SKM-1 treated with dmso at 0.1 percent for 144 hours (cell line): Measurements from ENCODE around the gene FARSB.
A peak's percentile ranks its signal among the peaks of the same experiment; 100 is the strongest.
"Not testable (repeated sequence)": the region's sequence is repeated elsewhere in the genome, so short reads cannot be mapped to it uniquely, and the experiment has no call there.

Experiments used
- DNase-seq: peaks from one replicate; lab custom pipeline; 2025; ENCODE audit not compliant: unreplicated experiment; lab: John Stamatoyannopoulos, UW

The FARSB gene

DNA sequence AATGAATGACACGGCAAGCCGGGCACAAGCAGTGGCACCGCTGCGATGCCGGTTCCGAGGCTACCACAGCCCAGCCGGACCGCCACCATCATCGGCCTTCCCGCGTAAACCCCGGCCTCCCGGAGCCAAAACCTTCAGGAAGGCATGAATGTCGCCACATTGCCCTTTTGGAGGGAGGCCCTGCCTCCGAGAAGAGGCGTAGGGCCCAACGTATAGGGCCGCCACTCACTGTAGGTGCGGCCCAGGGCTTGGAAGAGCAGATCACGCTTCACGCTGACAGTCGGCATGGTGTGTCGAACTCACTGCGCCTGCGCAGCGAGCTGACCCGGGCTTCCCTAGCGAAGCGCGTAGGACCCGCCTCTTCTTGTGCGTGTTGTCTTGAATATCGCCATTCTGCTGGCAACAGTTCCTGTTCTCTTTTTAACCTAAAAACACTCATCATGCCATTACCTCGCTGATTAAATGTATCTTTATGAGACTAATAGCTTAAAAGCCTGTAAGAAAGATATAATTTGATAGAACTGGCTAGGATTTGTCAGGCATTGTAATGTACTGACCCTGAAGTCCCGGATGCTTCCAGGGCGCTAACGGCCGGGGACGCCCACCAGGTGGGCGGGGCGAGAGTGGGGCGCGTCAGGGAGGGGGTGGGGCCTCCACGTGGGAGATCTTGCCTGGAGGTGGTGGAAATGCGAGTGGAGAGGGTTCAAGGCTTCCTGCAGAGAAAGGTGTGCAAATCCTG lies at the start of gene FARSB:
Gene FARSB (minus strand): TSS at position 306 of the 739 bp plus-strand sequence. CDS start 19 bp downstream, at position 287.
- peak; percentile 92 for DNase-seq

GRCh38 chr2:222703886-222704285 lies 48.0 kb upstream of the FARSB start:
- no peak for DNase-seq

GRCh38 chr2:222703091-222703490 lies 47.2 kb upstream of the FARSB start:
- no peak for DNase-seq

- DNase-seq, result no peak
Observed at GRCh38 chr2:222701721-222702131, 45.8 kb upstream of the FARSB start.

- no peak for DNase-seq
Observed at GRCh38 chr2:222701233-222701632, 45.3 kb upstream of the FARSB start.

DNA sequence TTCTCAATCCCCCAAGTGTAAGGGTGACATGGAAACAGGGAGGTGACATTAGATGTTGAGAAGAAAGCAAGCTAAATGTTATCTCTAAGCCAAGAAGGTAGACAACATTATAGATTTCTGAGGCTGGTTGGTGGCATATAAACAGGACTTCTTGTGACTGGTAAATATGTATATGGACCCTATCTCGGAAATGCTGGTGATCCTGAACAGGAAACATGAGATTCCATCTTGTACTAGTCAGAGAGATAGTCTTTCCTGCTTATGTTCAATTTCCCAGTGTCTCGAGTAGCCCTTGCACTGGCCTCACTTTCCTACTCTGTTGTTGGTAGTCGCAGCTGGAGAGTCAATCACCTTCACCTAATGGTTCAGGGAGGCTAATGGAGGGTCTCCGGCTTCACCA lies 42.4 kb upstream of the FARSB start:
- DNase-seq, result no peak

GRCh38 chr2:222693837-222694236 lies 37.9 kb upstream of the FARSB start:
- DNase-seq, result peak; percentile 13

DNA sequence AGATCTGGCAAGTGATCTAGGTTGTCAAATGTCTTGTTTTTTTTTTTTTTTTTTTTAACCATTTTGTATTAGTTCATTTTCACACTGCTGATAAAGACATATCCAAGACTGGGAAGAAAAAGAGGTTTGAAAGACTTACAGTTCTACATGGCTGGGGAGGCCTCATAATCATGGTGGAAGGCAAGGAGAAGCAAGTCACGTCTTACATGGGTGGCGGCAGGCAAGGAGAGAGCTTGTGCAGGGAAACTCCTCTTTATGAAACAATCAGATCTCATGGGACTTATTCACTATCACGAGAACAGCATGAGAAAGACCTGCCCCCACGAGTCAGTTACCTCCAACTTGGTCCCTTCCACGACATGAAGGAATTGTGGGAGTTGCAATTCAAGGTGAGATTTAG lies 37.5 kb upstream of the FARSB start:
- DNase-seq, result not testable (repeated sequence)

GRCh38 chr2:222690564-222691200 lies 34.8 kb upstream of the FARSB start:
- peak; percentile 86 for DNase-seq

DNA sequence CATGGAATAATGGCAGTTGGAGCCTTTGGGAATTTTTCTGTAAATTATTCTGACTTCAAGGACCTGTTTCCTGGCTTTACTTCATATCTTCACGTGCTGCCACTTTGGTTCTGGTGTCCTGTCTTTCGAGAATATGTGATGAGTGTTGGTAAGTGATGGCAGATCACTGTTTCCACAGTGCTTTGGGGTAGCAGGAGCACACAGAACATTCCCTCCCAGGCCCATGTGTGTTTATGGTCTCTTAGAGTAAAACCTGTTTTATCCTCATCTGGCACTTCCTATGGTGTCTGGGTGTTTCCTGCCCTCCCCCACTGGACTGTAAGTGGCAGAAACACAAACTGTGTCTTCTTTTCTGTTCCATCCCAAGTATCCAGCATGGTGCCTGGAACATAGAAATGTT lies 33.4 kb upstream of the FARSB start:
- DNase-seq, result no peak

- DNase-seq, result no peak
Observed at GRCh38 chr2:222688917-222689316, 33.0 kb upstream of the FARSB start.

DNA sequence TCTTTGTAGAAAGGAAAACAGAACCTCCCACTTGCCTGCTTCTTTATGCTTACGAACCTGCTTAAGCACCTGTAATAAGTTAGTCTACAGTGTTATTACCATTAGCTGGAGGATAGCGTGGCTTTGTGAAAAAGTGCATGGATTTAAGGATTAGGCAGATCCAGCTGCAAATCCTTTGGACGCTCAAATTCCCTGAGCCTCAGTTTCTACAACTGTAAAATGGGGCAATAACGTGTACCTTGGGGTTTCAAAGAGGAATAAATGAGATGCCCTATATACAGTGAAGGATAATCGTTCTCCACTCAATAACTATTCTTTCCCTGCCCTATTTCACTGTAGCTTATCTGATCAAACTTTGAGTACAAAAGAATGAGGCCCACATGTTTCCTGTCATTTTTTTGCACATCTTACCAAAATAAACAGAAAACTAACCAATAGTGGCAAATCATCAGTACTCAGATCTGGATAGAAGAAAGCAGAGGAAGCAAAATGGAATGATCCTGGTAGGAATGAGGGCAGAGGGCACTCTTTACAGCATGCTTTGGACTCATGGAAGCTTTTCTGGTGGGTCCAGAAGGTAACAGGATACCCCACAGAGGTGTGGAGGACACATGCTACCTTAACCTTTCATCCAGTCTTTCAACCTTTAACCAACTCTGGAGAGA lies 30.3 kb upstream of the FARSB start:
- no peak for DNase-seq

DNA sequence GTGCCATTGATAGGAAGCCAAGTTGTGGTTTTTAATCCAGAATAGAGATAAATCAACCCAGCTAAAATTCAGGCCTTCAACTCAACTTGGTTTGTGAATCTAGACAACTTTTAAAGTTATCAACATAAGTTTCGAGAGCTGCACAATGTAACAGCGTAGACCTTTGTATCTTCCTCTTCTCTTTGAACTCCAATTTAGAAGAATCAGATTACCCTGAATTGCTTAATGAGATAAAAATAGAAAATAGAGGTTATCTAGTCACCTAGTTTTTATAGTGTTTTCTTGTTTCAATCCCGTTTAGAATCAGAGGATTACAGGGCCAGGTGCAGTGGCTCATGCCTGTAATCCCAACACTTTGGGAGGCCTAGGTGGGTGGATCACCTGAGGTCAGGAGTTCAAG lies 27.9 kb upstream of the FARSB start:
- DNase-seq, result no peak

DNA sequence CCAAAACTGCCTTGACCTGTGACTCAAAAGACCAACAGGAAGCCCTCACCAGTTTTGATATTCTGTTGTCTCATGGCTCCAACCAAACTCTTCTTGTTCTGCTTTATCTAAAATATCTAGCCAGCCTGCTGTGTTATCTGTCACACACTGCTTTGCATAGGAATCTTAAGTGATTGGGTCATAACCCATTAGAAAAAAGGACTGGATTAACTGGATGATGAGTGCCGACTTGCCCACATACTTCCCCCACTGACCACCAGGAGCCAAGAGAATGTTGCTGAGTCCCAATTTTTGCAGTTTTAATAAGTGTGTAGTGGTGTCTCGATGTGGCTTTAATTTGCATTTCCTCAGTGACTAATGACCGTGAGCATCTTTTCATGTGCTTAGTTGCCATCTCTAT lies 22.1 kb upstream of the FARSB start:
- no peak for DNase-seq

DNA sequence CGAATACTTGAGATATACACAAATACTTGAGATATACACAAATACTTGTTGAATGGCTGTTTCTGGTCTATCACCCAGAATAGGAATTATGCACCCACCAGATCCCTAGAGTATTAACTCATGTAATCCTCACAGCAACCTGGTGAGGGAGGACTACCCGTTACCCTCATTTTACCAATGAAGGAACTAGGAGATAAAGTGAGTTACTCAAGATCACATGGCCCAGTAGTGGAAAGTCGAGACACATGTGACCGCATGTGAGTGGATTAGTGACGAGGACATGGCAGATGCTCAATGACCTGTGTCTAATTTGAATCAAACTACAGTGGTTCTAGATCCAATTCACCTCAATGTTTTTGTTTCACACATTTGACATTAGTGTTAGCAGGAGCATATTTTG lies 18.0 kb upstream of the FARSB start:
- no peak for DNase-seq

GRCh38 chr2:222673273-222673672 lies 17.4 kb upstream of the FARSB start:
- DNase-seq, result no peak

DNA sequence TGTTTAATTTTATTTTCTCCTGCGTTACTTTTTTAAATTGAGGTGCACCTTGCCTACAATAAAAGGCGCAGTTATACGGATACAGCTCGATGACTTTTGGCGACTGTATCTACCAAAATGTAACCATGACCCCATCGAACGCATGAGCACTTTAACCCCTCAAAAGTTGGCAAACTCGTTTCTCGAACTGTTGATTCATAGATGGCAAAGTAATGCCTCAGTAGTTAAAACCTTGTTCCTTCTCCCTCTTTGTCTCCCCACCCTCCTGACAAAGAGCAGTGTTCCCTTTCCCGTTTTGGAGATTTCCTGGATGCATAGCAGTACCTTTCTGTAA lies 16.1 kb upstream of the FARSB start:
- no peak for DNase-seq

- no peak for DNase-seq
Observed at GRCh38 chr2:222671259-222672067, 15.6 kb upstream of the FARSB start, which contains the start of gene MOGAT1. MOGAT1 (plus strand) TSS chr2:222671658; CDS start chr2:222671786, 128 bp downstream.

- no peak for DNase-seq
Observed at GRCh38 chr2:222670191-222671038, 14.5 kb upstream of the FARSB start.

GRCh38 chr2:222669353-222669752 lies 13.5 kb upstream of the FARSB start:
- DNase-seq, result no peak
